MG63 (cell line): Measurements from ENCODE around the gene SPAG16. TPM values are rescaled to one million over a fixed set of nuclear protein-coding genes. Genes with fewer than 3 reads are reported as not detected.
"Not testable (repeated sequence)": the region's sequence is repeated elsewhere in the genome, so short reads cannot be mapped to it uniquely, and the experiment has no call there.

Experiments
- DNase-seq: peaks from one replicate; pipeline ENCODE4 v3.0.0-alpha.2; 2020
- H3K27me3 ChIP-seq: fragments of 250-450 bp; sonication (Bioruptor Pico); 2 replicates; pipeline ENCODE4 v1.5.1; 2020; ENCODE audit warnings: mild to moderate bottlenecking, moderate library complexity
- H3K36me3 ChIP-seq: fragments of 250-450 bp; sonication (Bioruptor Pico); 2 replicates; pipeline ENCODE4 v1.5.1; 2020; ENCODE audit warnings: mild to moderate bottlenecking, moderate library complexity
- H3K4me3 ChIP-seq: fragments of 250-450 bp; sonication (Bioruptor Pico); 2 replicates; pipeline ENCODE4 v1.5.1; 2020; ENCODE audit warnings: mild to moderate bottlenecking, moderate library complexity
- H3K9me3 ChIP-seq: fragments of 250-450 bp; sonication (Bioruptor Pico); 2 replicates; pipeline ENCODE4 v1.5.1; 2020; ENCODE audit warnings: mild to moderate bottlenecking, moderate library complexity
- total RNA-seq: library from RNA; depleted of rRNA; stranded (reverse); fragments of >200 nt; shearing (Covaris generic); gene quantifications from 2 replicates; pipeline ENCODE4 v1.2.3, GENCODE V29; 2014; ENCODE audit warnings: low replicate concordance

Gene SPAG16
- total RNA-seq, 1 experiment from 2014 or later = 33.7 TPM

- no peak for DNase-seq
- no peaks in the 10 kb centered on the region for H3K9me3 ChIP-seq
- H3K4me3 ChIP-seq = no peak overlapping the region
- H3K36me3 ChIP-seq = no peaks in the 10 kb centered on the region
- no peaks in the 10 kb centered on the region for H3K27me3 ChIP-seq
These were observed 730.4 kb downstream of the SPAG16 start for GRCh38 chr2:214014551-214015220.

GRCh38 chr2:214019229-214019972 lies 735.1 kb downstream of the SPAG16 start:
- peak; percentile 97 for DNase-seq

GRCh38 chr2:214019973-214020345 lies 735.7 kb downstream of the SPAG16 start:
- DNase-seq = no peak
- no peaks in the 10 kb centered on the region for H3K36me3 ChIP-seq
- no peak overlapping the region for H3K4me3 ChIP-seq
- no peaks in the 10 kb centered on the region for H3K27me3 ChIP-seq
- no peaks in the 10 kb centered on the region for H3K9me3 ChIP-seq

More at GRCh38 chr2:214019229-214019972, 735.1 kb downstream of the SPAG16 start:
- H3K4me3 ChIP-seq = no peak overlapping the region
- no peaks in the 10 kb centered on the region for H3K27me3 ChIP-seq
- no peaks in the 10 kb centered on the region for H3K9me3 ChIP-seq
- H3K36me3 ChIP-seq = no peaks in the 10 kb centered on the region

GRCh38 chr2:214029190-214029589 lies 744.9 kb downstream of the SPAG16 start:
- Histone ChIP-seq H3K27me3 (no peaks in the 10 kb centered on the region), H3K36me3 (no peaks in the 10 kb centered on the region)
- no peak for DNase-seq

GRCh38 chr2:214031566-214031965 lies 747.3 kb downstream of the SPAG16 start:
- Histone ChIP-seq H3K9me3 (no peaks in the 10 kb centered on the region), H3K27me3 (no peaks in the 10 kb centered on the region), H3K36me3 (no peaks in the 10 kb centered on the region), H3K4me3 (no peak overlapping the region)
- no peak for DNase-seq

More at GRCh38 chr2:214029190-214029589, 744.9 kb downstream of the SPAG16 start:
- no peaks in the 10 kb centered on the region for H3K9me3 ChIP-seq
- H3K4me3 ChIP-seq = no peak overlapping the region

- no peak overlapping the region for H3K4me3 ChIP-seq
These were observed 750.2 kb downstream of the SPAG16 start for GRCh38 chr2:214034417-214034816.

GRCh38 chr2:214035091-214035852 lies 751.0 kb downstream of the SPAG16 start:
- DNase-seq = no peak
- Histone ChIP-seq H3K36me3 (no peaks in the 10 kb centered on the region), H3K9me3 (peaks cover under 1% of the 10 kb centered on the region; the same call in 1 of the 2 replicates), H3K4me3 (no peak overlapping the region), H3K27me3 (no peaks in the 10 kb centered on the region)

More at GRCh38 chr2:214034417-214034816, 750.2 kb downstream of the SPAG16 start:
- DNase-seq = no peak
- H3K27me3 ChIP-seq = no peaks in the 10 kb centered on the region
- no peaks in the 10 kb centered on the region for H3K9me3 ChIP-seq
- H3K36me3 ChIP-seq = no peaks in the 10 kb centered on the region

- Histone ChIP-seq H3K36me3 (no peaks in the 10 kb centered on the region), H3K4me3 (no peak overlapping the region), H3K27me3 (no peaks in the 10 kb centered on the region), H3K9me3 (peaks cover 7% of the 10 kb centered on the region; the same call in 1 of the 2 replicates)
- no peak for DNase-seq
These were observed 751.7 kb downstream of the SPAG16 start for GRCh38 chr2:214035921-214036320.

- Histone ChIP-seq H3K27me3 (no peaks in the 10 kb centered on the region), H3K4me3 (no peak overlapping the region), H3K9me3 (peaks cover 10% of the 10 kb centered on the region; the same call in 1 of the 2 replicates), H3K36me3 (no peaks in the 10 kb centered on the region)
- no peak for DNase-seq
These were observed 753.9 kb downstream of the SPAG16 start for GRCh38 chr2:214038186-214038585.

GRCh38 chr2:214050731-214051130 lies 766.5 kb downstream of the SPAG16 start:
- Histone ChIP-seq H3K4me3 (no peak overlapping the region), H3K9me3 (peaks cover 8% of the 10 kb centered on the region; the same call in 1 of the 2 replicates), H3K36me3 (no peaks in the 10 kb centered on the region), H3K27me3 (no peaks in the 10 kb centered on the region)
- no peak for DNase-seq

GRCh38 chr2:214051585-214051984 lies 767.3 kb downstream of the SPAG16 start:
- no peaks in the 10 kb centered on the region for H3K27me3 ChIP-seq
- no peaks in the 10 kb centered on the region for H3K36me3 ChIP-seq
- DNase-seq = no peak
- H3K9me3 ChIP-seq = no peaks in the 10 kb centered on the region
- H3K4me3 ChIP-seq = no peak overlapping the region

GRCh38 chr2:214052235-214052634 lies 768.0 kb downstream of the SPAG16 start:
- Histone ChIP-seq H3K27me3 (no peaks in the 10 kb centered on the region), H3K4me3 (no peak overlapping the region), H3K9me3 (no peaks in the 10 kb centered on the region), H3K36me3 (no peaks in the 10 kb centered on the region)
- no peak for DNase-seq

- no peak for DNase-seq
- H3K9me3 ChIP-seq = no peaks in the 10 kb centered on the region
These were observed 773.7 kb downstream of the SPAG16 start for GRCh38 chr2:214057986-214058385.

GRCh38 chr2:214062279-214062678 lies 778.0 kb downstream of the SPAG16 start:
- H3K4me3 ChIP-seq, H3K36me3 ChIP-seq, H3K9me3 ChIP-seq, H3K27me3 ChIP-seq, DNase-seq: not testable (repeated sequence)

More at GRCh38 chr2:214057986-214058385, 773.7 kb downstream of the SPAG16 start:
- Histone ChIP-seq H3K36me3 (no peaks in the 10 kb centered on the region), H3K27me3 (no peaks in the 10 kb centered on the region), H3K4me3 (no peak overlapping the region)

GRCh38 chr2:214064471-214064870 lies 780.2 kb downstream of the SPAG16 start:
- DNase-seq = no peak
- Histone ChIP-seq H3K9me3 (no peaks in the 10 kb centered on the region; the same call in 1 of the 2 replicates), H3K36me3 (no peaks in the 10 kb centered on the region), H3K27me3 (no peaks in the 10 kb centered on the region), H3K4me3 (no peak overlapping the region)

- H3K36me3 ChIP-seq = no peaks in the 10 kb centered on the region
- DNase-seq = no peak
- H3K4me3 ChIP-seq = no peak overlapping the region
- H3K27me3 ChIP-seq = no peaks in the 10 kb centered on the region
- no peaks in the 10 kb centered on the region; the same call in 1 of the 2 replicates for H3K9me3 ChIP-seq
These were observed 782.6 kb downstream of the SPAG16 start for GRCh38 chr2:214066862-214067261.

GRCh38 chr2:214069254-214069653 lies 785.0 kb downstream of the SPAG16 start:
- H3K36me3 ChIP-seq = no peaks in the 10 kb centered on the region
- no peaks in the 10 kb centered on the region for H3K27me3 ChIP-seq
- no peaks in the 10 kb centered on the region for H3K9me3 ChIP-seq
- DNase-seq = peak; percentile 80
- H3K4me3 ChIP-seq = peak overlapping the region; percentile 35
